K562 (cell line): Measurements from ENCODE around the gene TNFAIP3.

Experiments used
- CC2D1A ChIP-seq: fragments of 450-650 bp; IDR thresholded peaks from 2 replicates; pipeline ENCODE4 v1.6.1; 2017; ENCODE audit warnings: mild to moderate bottlenecking
- JUN ChIP-seq, 2 experiments: sonication (generic) in 1 of 2; formaldehyde crosslinking in 1 of 2; IDR thresholded peaks; 2 replicates each; pipeline versions ENCODE4 v1.6.1 to v1.8.0; 2012 to 2022; ENCODE audit warnings: borderline replicate concordance in 2 of 2, mild to moderate bottlenecking in 2 of 2, improper control_type of control experiment in 1 of 2, low read depth in 1 of 2, low read length in 1 of 2, missing genetic modification reagents in 1 of 2
- KLF6 ChIP-seq: fragments of 250-450 bp; sonication (Bioruptor Pico); IDR thresholded peaks from 2 replicates; pipeline ENCODE4 v1.4.0; 2020; ENCODE audit warnings: mild to moderate bottlenecking, moderate library complexity, borderline replicate concordance
- PHF8 ChIP-seq: fragments of 200-600 bp; sonication (generic); IDR thresholded peaks from 2 replicates; pipeline ENCODE4 v1.6.1; 2012; ENCODE audit warnings: mixed run types, mild to moderate bottlenecking, inconsistent platforms, low read length, moderate library complexity, borderline replicate concordance
- RCOR1 ChIP-seq, 2 experiments: IDR thresholded peaks; 2 replicates each; pipeline ENCODE4 v1.6.1; 2012; ENCODE audit warnings: low read depth in 2 of 2, low read length in 2 of 2, borderline replicate concordance in 1 of 2, improper control_type of control experiment in 1 of 2
- SAFB2 ChIP-seq: fragments of 200-400 bp; formaldehyde crosslinking; IDR thresholded peaks from 2 replicates; pipeline ENCODE4 v1.6.1; 2018; ENCODE audit warnings: borderline replicate concordance, low read length, low read depth, moderate library complexity; ENCODE audit not compliant: severe bottlenecking
- SREBF2 ChIP-seq: sonication (generic); formaldehyde crosslinking; IDR thresholded peaks from 2 replicates; pipeline ENCODE4 v1.4.0; 2020; ENCODE audit warnings: mild to moderate bottlenecking, missing genetic modification reagents
- ZBED1 ChIP-seq: IDR thresholded peaks from 2 replicates; pipeline ENCODE4 v1.6.1; 2014
- ZEB2 ChIP-seq: fragments of 450-650 bp; IDR thresholded peaks from 2 replicates; pipeline ENCODE4 v1.6.1; 2016
- ZNF384 ChIP-seq: IDR thresholded peaks from 2 replicates; pipeline ENCODE4 v1.6.1; 2012; ENCODE audit warnings: low read depth, low read length, improper control_type of control experiment
- TF ChIP-seq, protein P1 (sequence below), 2 experiments: fragments of 200-800 bp in 1 of 2; sonication (Bioruptor generic) in 1 of 2; sonication (generic) in 1 of 2; formaldehyde crosslinking in 1 of 2; IDR thresholded peaks in 1 of 2; conservative IDR thresholded peaks in 1 of 2; 2 replicates each; pipeline versions ENCODE4 v1.5.0 to v1.6.1; 2016 to 2020; ENCODE audit warnings: missing compliant biosample characterization in 1 of 2, missing genetic modification characterization in 1 of 2, missing genetic modification reagents in 1 of 2
- TF ChIP-seq, protein P2 (sequence below), 3 experiments: IDR thresholded peaks in 2 of 3; conservative IDR thresholded peaks in 1 of 3; 2 replicates each; pipeline ENCODE4 v1.5.1; 2011 to 2012; ENCODE audit warnings: low read length in 3 of 3, mild to moderate bottlenecking in 3 of 3, control low read depth in 2 of 3, improper control_type of control experiment in 1 of 3, inconsistent platforms in 1 of 3, low read depth in 1 of 3, mixed read lengths in 1 of 3, moderate library complexity in 1 of 3; ENCODE audit not compliant: insufficient read depth in 2 of 3
- TF ChIP-seq, protein P3 (sequence below): sonication (generic); formaldehyde crosslinking; IDR thresholded peaks from 2 replicates; pipeline ENCODE4 v1.8.0; 2023; ENCODE audit warnings: mild to moderate bottlenecking, missing genetic modification reagents

DNA sequence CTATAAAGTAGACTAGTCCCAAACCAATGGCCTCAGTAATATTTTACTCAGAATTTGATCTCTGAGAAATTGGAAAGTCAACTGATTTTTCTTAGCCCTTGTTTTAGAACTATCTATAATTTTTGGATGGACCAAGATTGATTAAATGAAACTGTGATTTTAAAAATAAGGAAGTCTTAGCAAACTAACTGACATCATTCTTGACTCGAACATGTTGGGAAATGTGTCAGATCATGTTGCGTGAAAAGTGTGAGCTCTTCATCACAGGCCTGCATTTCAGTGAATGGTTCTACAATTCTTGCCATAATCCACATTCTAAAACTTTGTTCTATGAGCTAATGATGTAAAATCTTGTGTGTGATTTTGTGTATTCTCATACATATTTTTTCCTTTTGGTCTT, 11.0 kb downstream of the TNFAIP3 start:
- TF ChIP-seq, protein P1, sequence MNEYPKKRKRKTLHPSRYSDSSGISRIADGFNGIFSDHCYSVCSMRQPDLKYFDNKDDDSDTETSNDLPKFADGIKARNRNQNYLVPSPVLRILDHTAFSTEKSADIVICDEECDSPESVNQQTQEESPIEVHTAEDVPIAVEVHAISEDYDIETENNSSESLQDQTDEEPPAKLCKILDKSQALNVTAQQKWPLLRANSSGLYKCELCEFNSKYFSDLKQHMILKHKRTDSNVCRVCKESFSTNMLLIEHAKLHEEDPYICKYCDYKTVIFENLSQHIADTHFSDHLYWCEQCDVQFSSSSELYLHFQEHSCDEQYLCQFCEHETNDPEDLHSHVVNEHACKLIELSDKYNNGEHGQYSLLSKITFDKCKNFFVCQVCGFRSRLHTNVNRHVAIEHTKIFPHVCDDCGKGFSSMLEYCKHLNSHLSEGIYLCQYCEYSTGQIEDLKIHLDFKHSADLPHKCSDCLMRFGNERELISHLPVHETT (CRISPR knock-in tag; conservative IDR thresholded peaks at IDR 0.05 in 1 of 2, IDR thresholded peaks at IDR 0.05 in 1 of 2), result no peak
- TF ChIP-seq, protein P2, sequence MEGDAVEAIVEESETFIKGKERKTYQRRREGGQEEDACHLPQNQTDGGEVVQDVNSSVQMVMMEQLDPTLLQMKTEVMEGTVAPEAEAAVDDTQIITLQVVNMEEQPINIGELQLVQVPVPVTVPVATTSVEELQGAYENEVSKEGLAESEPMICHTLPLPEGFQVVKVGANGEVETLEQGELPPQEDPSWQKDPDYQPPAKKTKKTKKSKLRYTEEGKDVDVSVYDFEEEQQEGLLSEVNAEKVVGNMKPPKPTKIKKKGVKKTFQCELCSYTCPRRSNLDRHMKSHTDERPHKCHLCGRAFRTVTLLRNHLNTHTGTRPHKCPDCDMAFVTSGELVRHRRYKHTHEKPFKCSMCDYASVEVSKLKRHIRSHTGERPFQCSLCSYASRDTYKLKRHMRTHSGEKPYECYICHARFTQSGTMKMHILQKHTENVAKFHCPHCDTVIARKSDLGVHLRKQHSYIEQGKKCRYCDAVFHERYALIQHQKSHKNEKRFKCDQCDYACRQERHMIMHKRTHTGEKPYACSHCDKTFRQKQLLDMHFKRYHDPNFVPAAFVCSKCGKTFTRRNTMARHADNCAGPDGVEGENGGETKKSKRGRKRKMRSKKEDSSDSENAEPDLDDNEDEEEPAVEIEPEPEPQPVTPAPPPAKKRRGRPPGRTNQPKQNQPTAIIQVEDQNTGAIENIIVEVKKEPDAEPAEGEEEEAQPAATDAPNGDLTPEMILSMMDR (IDR thresholded peaks at IDR 0.05 in 2 of 3, conservative IDR thresholded peaks at IDR 0.05 in 1 of 3; ENCODE audit: insufficient read depth in 2 of 3, low read depth in 1 of 3, low read length in 3 of 3), result no peak
- no peak for TF ChIP-seq ZNF384
- TF ChIP-seq PHF8, result no peak
- TF ChIP-seq SAFB2, result no peak
- no peak for TF ChIP-seq SREBF2 (CRISPR knock-in tag)
- no peak for TF ChIP-seq JUN (IDR thresholded peaks at IDR 0.05; ENCODE audit: borderline replicate concordance, low read depth, low read length)
- TF ChIP-seq JUN (CRISPR knock-in tag; IDR thresholded peaks at IDR 0.05; ENCODE audit: borderline replicate concordance), result no peak
- no peak for TF ChIP-seq KLF6 (CRISPR knock-in tag)
- TF ChIP-seq CC2D1A, result no peak
- TF ChIP-seq, protein P3, sequence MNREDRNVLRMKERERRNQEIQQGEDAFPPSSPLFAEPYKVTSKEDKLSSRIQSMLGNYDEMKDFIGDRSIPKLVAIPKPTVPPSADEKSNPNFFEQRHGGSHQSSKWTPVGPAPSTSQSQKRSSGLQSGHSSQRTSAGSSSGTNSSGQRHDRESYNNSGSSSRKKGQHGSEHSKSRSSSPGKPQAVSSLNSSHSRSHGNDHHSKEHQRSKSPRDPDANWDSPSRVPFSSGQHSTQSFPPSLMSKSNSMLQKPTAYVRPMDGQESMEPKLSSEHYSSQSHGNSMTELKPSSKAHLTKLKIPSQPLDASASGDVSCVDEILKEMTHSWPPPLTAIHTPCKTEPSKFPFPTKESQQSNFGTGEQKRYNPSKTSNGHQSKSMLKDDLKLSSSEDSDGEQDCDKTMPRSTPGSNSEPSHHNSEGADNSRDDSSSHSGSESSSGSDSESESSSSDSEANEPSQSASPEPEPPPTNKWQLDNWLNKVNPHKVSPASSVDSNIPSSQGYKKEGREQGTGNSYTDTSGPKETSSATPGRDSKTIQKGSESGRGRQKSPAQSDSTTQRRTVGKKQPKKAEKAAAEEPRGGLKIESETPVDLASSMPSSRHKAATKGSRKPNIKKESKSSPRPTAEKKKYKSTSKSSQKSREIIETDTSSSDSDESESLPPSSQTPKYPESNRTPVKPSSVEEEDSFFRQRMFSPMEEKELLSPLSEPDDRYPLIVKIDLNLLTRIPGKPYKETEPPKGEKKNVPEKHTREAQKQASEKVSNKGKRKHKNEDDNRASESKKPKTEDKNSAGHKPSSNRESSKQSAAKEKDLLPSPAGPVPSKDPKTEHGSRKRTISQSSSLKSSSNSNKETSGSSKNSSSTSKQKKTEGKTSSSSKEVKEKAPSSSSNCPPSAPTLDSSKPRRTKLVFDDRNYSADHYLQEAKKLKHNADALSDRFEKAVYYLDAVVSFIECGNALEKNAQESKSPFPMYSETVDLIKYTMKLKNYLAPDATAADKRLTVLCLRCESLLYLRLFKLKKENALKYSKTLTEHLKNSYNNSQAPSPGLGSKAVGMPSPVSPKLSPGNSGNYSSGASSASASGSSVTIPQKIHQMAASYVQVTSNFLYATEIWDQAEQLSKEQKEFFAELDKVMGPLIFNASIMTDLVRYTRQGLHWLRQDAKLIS (CRISPR knock-in tag), result no peak
- TF ChIP-seq RCOR1 (IDR thresholded peaks at IDR 0.05; ENCODE audit: borderline replicate concordance in 1 of 2, low read depth in 2 of 2, low read length in 2 of 2), result no peak
- no peak for TF ChIP-seq ZEB2
- TF ChIP-seq ZBED1, result no peak
